Peyer's patch (tissue), 4 donors: ENCODE measurements around the gene HSFX3.
"Not testable (repeated sequence)": the region's sequence is repeated elsewhere in the genome, so short reads cannot be mapped to it uniquely, and the experiment has no call there.

ENCODE experiments used
- POLR2A ChIP-seq, 2 donors: fragments of 450-650 bp; IDR thresholded peaks; one replicate each; pipeline ENCODE4 v1.5.1; 2017; ENCODE audit warnings: antibody characterized with exemption in 2 of 2, mild to moderate bottlenecking in 2 of 2, moderate library complexity in 2 of 2
- TF ChIP-seq, protein P1 (sequence below), 6 experiments: fragments of 450-650 bp in 4 of 6; fragments of 200-600 bp in 2 of 6; sonication (generic) in 1 of 6; IDR thresholded peaks; one replicate each; pipeline ENCODE4 v1.5.1; 2017 to 2019; ENCODE audit warnings: antibody characterized with exemption in 6 of 6, mild to moderate bottlenecking in 3 of 6, moderate library complexity in 1 of 6

DNA sequence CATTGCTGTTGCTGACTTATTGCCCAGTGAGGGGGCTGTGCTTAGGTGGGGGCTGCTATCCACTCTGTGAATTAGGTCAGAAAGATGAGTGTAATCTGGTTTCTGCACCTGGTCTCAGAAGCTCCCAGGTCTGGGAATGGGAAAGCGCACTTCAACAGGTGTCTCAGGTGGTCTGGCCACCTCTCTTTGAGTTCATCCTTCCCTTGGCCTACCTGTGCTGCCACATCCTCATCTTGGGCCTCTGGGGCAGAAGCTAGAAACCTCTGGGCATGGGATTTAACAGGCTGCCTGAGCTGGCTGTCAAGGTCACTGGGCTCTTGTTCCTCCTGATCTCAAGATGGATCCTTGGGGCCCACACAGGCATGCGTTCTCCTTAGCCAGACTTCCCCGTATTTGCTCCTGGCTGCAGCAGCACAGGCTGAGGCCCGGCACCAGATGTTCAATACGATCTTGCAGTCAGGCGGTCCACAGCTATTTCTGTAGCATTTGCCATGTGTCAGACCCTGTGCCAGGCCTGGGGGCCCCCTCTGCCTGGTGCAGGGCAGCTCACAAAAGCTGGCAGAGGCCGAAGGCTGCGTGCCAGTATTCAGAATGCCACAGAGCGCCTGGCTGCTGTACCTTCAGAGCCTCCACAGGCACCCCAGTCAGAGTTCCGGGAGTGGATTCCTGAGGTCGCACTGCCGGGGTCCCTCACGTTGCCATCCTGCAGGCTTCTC is 23.2 kb downstream of the HSFX3 start:
- TF ChIP-seq, protein P1, sequence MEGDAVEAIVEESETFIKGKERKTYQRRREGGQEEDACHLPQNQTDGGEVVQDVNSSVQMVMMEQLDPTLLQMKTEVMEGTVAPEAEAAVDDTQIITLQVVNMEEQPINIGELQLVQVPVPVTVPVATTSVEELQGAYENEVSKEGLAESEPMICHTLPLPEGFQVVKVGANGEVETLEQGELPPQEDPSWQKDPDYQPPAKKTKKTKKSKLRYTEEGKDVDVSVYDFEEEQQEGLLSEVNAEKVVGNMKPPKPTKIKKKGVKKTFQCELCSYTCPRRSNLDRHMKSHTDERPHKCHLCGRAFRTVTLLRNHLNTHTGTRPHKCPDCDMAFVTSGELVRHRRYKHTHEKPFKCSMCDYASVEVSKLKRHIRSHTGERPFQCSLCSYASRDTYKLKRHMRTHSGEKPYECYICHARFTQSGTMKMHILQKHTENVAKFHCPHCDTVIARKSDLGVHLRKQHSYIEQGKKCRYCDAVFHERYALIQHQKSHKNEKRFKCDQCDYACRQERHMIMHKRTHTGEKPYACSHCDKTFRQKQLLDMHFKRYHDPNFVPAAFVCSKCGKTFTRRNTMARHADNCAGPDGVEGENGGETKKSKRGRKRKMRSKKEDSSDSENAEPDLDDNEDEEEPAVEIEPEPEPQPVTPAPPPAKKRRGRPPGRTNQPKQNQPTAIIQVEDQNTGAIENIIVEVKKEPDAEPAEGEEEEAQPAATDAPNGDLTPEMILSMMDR (IDR thresholded peaks at IDR 0.05), result not testable (repeated sequence)
- TF ChIP-seq POLR2A (IDR thresholded peaks at IDR 0.05), result not testable (repeated sequence)
